ENCODE measurements around the gene LCN1.
"Not testable (repeated sequence)": the region's sequence is repeated elsewhere in the genome, so short reads cannot be mapped to it uniquely, and the experiment has no call there.

Gene LCN1

GRCh38 chr9:135530146-135530545 lies 8.9 kb downstream of the LCN1 start:
- H3K4me2 ChIP-seq (ENCODE audit: low read depth, low read length): no peak overlapping the region
- H4K20me1 ChIP-seq (ENCODE audit: insufficient read depth, low read length): no peaks in the 10 kb centered on the region
- no peak overlapping the region for H3K4me3 ChIP-seq (ENCODE audit: low read length)
- no peaks in the 10 kb centered on the region; the same call in 1 of the 2 replicates for H3K9me3 ChIP-seq (replicated peaks; ENCODE audit: insufficient read depth, low read length)
- no peak for DNase-seq
- no peak for TF ChIP-seq EZH2 (optimal IDR thresholded peaks at IDR 0.05; ENCODE audit: low read depth, low read length)
- TF ChIP-seq CTCF (IDR thresholded peaks at IDR 0.05; ENCODE audit: low read length): no peak
- no peak for TF ChIP-seq EZH2phosphoT487 (IDR thresholded peaks at IDR 0.05; ENCODE audit: low read length)
- H3K79me2 ChIP-seq (ENCODE audit: low read length): no peaks in the 10 kb centered on the region
- no peaks in the 10 kb centered on the region for H3K27me3 ChIP-seq (replicated peaks; ENCODE audit: insufficient read depth, low read length)
- no peak overlapping the region for H2AFZ ChIP-seq (ENCODE audit: low read length)
- H3K36me3 ChIP-seq (replicated peaks; ENCODE audit: insufficient read depth, low read length): no peaks in the 10 kb centered on the region
- no peak overlapping the region for H3K9ac ChIP-seq (ENCODE audit: low read length)
- no peak overlapping the region for H3K27ac ChIP-seq (ENCODE audit: low read length)
- no peaks in the 10 kb centered on the region for H3K9me2 ChIP-seq (replicated peaks; ENCODE audit: insufficient read depth, low read length)
- no peaks in the 10 kb centered on the region for H3F3A ChIP-seq (ENCODE audit: insufficient read depth, low read length)
- no peaks in the 10 kb centered on the region for H3K4me1 ChIP-seq (ENCODE audit: low read length)

- no peaks in the 10 kb centered on the region for H3K9me2 ChIP-seq (replicated peaks; ENCODE audit: insufficient read depth, low read length)
- no peaks in the 10 kb centered on the region; the same call in 1 of the 2 replicates for H3K9me3 ChIP-seq (replicated peaks; ENCODE audit: insufficient read depth, low read length)
- no peaks in the 10 kb centered on the region for H3F3A ChIP-seq (ENCODE audit: insufficient read depth, low read length)
- no peak overlapping the region for H3K27ac ChIP-seq (ENCODE audit: low read length)
- no peak overlapping the region for H3K4me2 ChIP-seq (ENCODE audit: low read depth, low read length)
- H3K27me3 ChIP-seq (replicated peaks; ENCODE audit: insufficient read depth, low read length): no peaks in the 10 kb centered on the region
- no peak for TF ChIP-seq EZH2phosphoT487 (IDR thresholded peaks at IDR 0.05; ENCODE audit: low read length)
- H3K4me3 ChIP-seq (ENCODE audit: low read length): no peak overlapping the region
- no peaks in the 10 kb centered on the region for H3K79me2 ChIP-seq (ENCODE audit: low read length)
- H3K4me1 ChIP-seq (ENCODE audit: low read length): peaks cover 1% of the 10 kb centered on the region; the same call in 1 of the 2 replicates
- no peak overlapping the region for H2AFZ ChIP-seq (ENCODE audit: low read length)
- no peak overlapping the region for H3K9ac ChIP-seq (ENCODE audit: low read length)
- no peaks in the 10 kb centered on the region for H4K20me1 ChIP-seq (ENCODE audit: insufficient read depth, low read length)
- H3K36me3 ChIP-seq (replicated peaks; ENCODE audit: insufficient read depth, low read length): no peaks in the 10 kb centered on the region
- no peak for DNase-seq
Observed at GRCh38 chr9:135531096-135531495, 9.9 kb downstream of the LCN1 start.

DNA sequence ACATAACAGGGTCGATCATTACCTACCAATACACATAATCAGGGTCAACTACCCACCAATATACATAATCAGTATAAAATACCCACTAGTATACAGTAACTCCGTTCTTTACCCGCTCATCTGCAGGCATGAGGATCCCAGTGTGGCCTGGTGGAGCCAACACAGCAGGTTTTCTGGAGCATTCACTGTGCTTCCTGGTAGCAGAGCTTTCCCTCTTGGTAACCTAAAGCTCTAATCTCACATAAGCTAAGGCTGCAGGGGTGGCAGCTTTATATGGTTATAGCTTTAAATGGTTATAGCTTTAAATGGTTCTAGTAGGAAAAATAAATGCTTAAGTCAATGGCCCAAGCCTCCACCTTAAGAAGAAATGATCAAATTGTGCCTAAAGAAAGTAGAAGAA lies 11.9 kb downstream of the LCN1 start:
- no peaks in the 10 kb centered on the region for H4K20me1 ChIP-seq (ENCODE audit: insufficient read depth, low read length)
- H3K9me3 ChIP-seq (replicated peaks; ENCODE audit: insufficient read depth, low read length): no peaks in the 10 kb centered on the region; the same call in 1 of the 2 replicates
- no peak overlapping the region for H2AFZ ChIP-seq (ENCODE audit: low read length)
- no peak overlapping the region for H3K4me2 ChIP-seq (ENCODE audit: low read depth, low read length)
- H3K4me3 ChIP-seq (ENCODE audit: low read length): no peak overlapping the region
- H3K9ac ChIP-seq (ENCODE audit: low read length): no peak overlapping the region
- DNase-seq: no peak
- H3K27me3 ChIP-seq (replicated peaks; ENCODE audit: insufficient read depth, low read length): peaks cover 4% of the 10 kb centered on the region
- no peaks in the 10 kb centered on the region for H3K79me2 ChIP-seq (ENCODE audit: low read length)
- TF ChIP-seq EZH2phosphoT487 (IDR thresholded peaks at IDR 0.05; ENCODE audit: low read length): no peak
- no peaks in the 10 kb centered on the region for H3F3A ChIP-seq (ENCODE audit: insufficient read depth, low read length)
- H3K27ac ChIP-seq (ENCODE audit: low read length): no peak overlapping the region
- peaks cover 6% of the 10 kb centered on the region; the same call in 1 of the 2 replicates for H3K4me1 ChIP-seq (ENCODE audit: low read length)
- no peaks in the 10 kb centered on the region for H3K36me3 ChIP-seq (replicated peaks; ENCODE audit: insufficient read depth, low read length)
- H3K9me2 ChIP-seq (replicated peaks; ENCODE audit: insufficient read depth, low read length): no peaks in the 10 kb centered on the region

GRCh38 chr9:135533674-135534073 lies 12.4 kb downstream of the LCN1 start:
- Histone ChIP-seq H3K27me3 (replicated peaks; ENCODE audit: insufficient read depth, low read length) (peaks cover 10% of the 10 kb centered on the region), H3K36me3 (replicated peaks; ENCODE audit: insufficient read depth, low read length) (no peaks in the 10 kb centered on the region), H3K4me1 (ENCODE audit: low read length) (peaks cover 6% of the 10 kb centered on the region; the same call in 1 of the 2 replicates), H3K9me2 (replicated peaks; ENCODE audit: insufficient read depth, low read length) (no peaks in the 10 kb centered on the region), H3K9me3 (replicated peaks; ENCODE audit: insufficient read depth, low read length) (no peaks in the 10 kb centered on the region; the same call in 1 of the 2 replicates), H3K4me2 (ENCODE audit: low read depth, low read length) (no peak overlapping the region), H3K27ac (ENCODE audit: low read length) (no peak overlapping the region), H3K9ac (ENCODE audit: low read length) (no peak overlapping the region), H2AFZ (ENCODE audit: low read length) (no peak overlapping the region), H3F3A (ENCODE audit: insufficient read depth, low read length) (no peaks in the 10 kb centered on the region), H3K79me2 (ENCODE audit: low read length) (no peaks in the 10 kb centered on the region), H3K4me3 (ENCODE audit: low read length) (no peak overlapping the region), H4K20me1 (ENCODE audit: insufficient read depth, low read length) (no peaks in the 10 kb centered on the region)
- no peak for DNase-seq
- TF ChIP-seq CTCF (IDR thresholded peaks at IDR 0.05; ENCODE audit: low read length): no peak
- no peak for TF ChIP-seq EZH2 (optimal IDR thresholded peaks at IDR 0.05; ENCODE audit: low read depth, low read length)
- no peak for TF ChIP-seq EZH2phosphoT487 (IDR thresholded peaks at IDR 0.05; ENCODE audit: low read length)

- H3K4me2 ChIP-seq (ENCODE audit: low read depth, low read length); H3K9me2 ChIP-seq (replicated peaks; ENCODE audit: insufficient read depth, low read length); H3K4me1 ChIP-seq (ENCODE audit: low read length); H3K9ac ChIP-seq (ENCODE audit: low read length); H3F3A ChIP-seq (ENCODE audit: insufficient read depth, low read length); H3K9me3 ChIP-seq (replicated peaks; ENCODE audit: insufficient read depth, low read length); H3K36me3 ChIP-seq (replicated peaks; ENCODE audit: insufficient read depth, low read length); DNase-seq; H2AFZ ChIP-seq (ENCODE audit: low read length); H3K4me3 ChIP-seq (ENCODE audit: low read length); H3K79me2 ChIP-seq (ENCODE audit: low read length); H4K20me1 ChIP-seq (ENCODE audit: insufficient read depth, low read length); H3K27ac ChIP-seq (ENCODE audit: low read length): not testable (repeated sequence)
- peaks cover 14% of the 10 kb centered on the region for H3K27me3 ChIP-seq (replicated peaks; ENCODE audit: insufficient read depth, low read length)
Observed at GRCh38 chr9:135534192-135534711, 13.0 kb downstream of the LCN1 start.

DNA sequence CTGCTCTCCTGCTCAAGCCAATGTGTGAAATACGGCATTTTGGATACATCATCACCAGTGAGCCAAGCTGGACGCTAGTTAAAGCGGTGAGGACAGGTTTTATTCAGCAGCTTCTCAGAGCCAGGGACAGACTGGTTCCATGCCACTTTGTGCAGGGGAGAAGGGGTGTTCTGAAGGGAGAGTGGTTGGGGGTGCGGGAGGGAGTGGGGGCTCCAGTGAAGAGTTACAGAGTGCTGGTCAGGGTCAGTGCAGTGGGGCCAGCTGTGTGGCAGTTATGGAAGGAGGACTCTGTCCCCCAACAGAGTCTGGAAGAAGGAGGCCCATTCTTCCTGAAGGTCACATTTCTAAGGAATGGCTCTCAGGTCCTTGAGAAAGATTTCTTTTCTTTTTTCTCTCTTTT lies 13.6 kb downstream of the LCN1 start:
- H3K9me3 ChIP-seq (replicated peaks; ENCODE audit: insufficient read depth, low read length); H3K9ac ChIP-seq (ENCODE audit: low read length); DNase-seq; H3K9me2 ChIP-seq (replicated peaks; ENCODE audit: insufficient read depth, low read length); H3K79me2 ChIP-seq (ENCODE audit: low read length); H3K4me2 ChIP-seq (ENCODE audit: low read depth, low read length); H3K36me3 ChIP-seq (replicated peaks; ENCODE audit: insufficient read depth, low read length); H2AFZ ChIP-seq (ENCODE audit: low read length); H4K20me1 ChIP-seq (ENCODE audit: insufficient read depth, low read length); H3K4me3 ChIP-seq (ENCODE audit: low read length); H3F3A ChIP-seq (ENCODE audit: insufficient read depth, low read length); H3K27ac ChIP-seq (ENCODE audit: low read length); H3K4me1 ChIP-seq (ENCODE audit: low read length): not testable (repeated sequence)
- peaks cover 14% of the 10 kb centered on the region for H3K27me3 ChIP-seq (replicated peaks; ENCODE audit: insufficient read depth, low read length)

Data from MM.1S (cell line).